HAP-1 (cell line): ENCODE data around the gene EPN1.
"Not testable (repeated sequence)": the region's sequence is repeated elsewhere in the genome, so short reads cannot be mapped to it uniquely, and the experiment has no call there.

ENCODE experiments used
- DNase-seq, 2 experiments: peaks; one replicate each; pipeline ENCODE4 v3.0.0-alpha.2; 2016 to 2020; ENCODE audit warnings: low spot score in 2 of 2
- H3K27me3 ChIP-seq: fragments of 250-450 bp; sonication (Bioruptor Pico); 2 replicates; pipeline ENCODE4 v1.5.1; 2020; ENCODE audit warnings: low read depth, mild to moderate bottlenecking, moderate library complexity
- H3K36me3 ChIP-seq: fragments of 250-450 bp; sonication (Bioruptor Pico); replicated peaks from 2 replicates; pipeline ENCODE4 v1.5.1; 2020; ENCODE audit warnings: mild to moderate bottlenecking
- H3K4me1 ChIP-seq: fragments of 250-450 bp; sonication (Bioruptor Pico); 2 replicates; pipeline ENCODE4 v1.5.1; 2020; ENCODE audit warnings: mild to moderate bottlenecking
- H3K4me3 ChIP-seq: fragments of 250-450 bp; sonication (Bioruptor Pico); 2 replicates; pipeline ENCODE4 v1.5.1; 2020; ENCODE audit warnings: mild to moderate bottlenecking, moderate library complexity
- H3K9me3 ChIP-seq: fragments of 250-450 bp; sonication (Bioruptor Pico); 2 replicates; pipeline ENCODE4 v1.5.1; 2020; ENCODE audit warnings: mild to moderate bottlenecking, moderate library complexity
- in situ Hi-C: fragments of 300-500 bp; cut with MboI; formaldehyde crosslinking; loops from 3 replicates; pipeline ENCODE4 v1.14.3; 2020; ENCODE audit warnings: low sequenced_read_pairs, inconsistent platforms, mixed read lengths

Gene EPN1

GRCh38 chr19:55702131-55702627, 27.2 kb downstream of the EPN1 start:
- H3K9me3 ChIP-seq = no peaks in the 10 kb centered on the region
- no peak for DNase-seq
- no peak overlapping the region for H3K4me3 ChIP-seq
- H3K36me3 ChIP-seq = peaks cover 4% of the 10 kb centered on the region
- in situ Hi-C loops = loop anchor here (25.0 kb wide), 1 partner anchor 635 kb away; no protein-coding TSS in a partner anchor
- H3K4me1 ChIP-seq = no peaks in the 10 kb centered on the region
- H3K27me3 ChIP-seq = no peaks in the 10 kb centered on the region

- in situ Hi-C loops = loop anchor here (25.0 kb wide), 1 partner anchor 633 kb away; no protein-coding TSS in a partner anchor
These were observed 28.8 kb downstream of the EPN1 start for GRCh38 chr19:55703790-55704215.

DNA sequence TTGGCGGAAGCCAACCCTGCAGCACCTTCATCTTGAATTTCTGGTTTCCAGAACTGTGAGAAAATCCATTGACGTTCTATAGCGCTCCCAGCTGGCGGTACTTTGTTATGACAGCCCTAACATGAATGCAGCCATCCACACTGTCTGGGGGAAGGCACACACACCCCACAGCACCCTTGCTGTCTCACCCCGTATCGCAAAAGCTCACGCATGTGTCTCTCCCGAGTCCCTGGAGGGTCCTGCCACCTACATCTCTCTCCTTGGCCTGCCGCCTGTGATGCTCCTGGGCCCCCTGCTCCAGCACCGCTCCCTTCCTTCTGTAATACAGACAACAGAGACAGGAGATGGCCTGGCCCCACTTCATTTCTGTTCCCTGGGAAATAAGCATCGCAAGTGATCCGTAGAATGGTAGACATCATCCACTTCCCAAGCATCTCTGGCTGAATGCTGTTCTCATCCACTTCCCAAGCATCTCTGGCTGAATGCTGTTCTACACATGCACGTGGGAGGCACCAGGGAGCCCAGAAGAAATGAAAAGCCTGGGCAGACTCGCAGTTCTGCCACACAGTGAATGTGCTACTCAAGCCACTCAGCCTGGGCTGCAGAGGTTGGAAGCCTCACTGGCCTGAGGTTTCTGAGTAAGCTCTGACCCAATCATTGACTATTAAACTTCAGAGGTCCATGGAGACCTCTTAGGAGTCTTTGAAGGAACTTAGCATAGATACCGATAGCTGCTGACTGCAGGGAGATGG, 29.6 kb downstream of the EPN1 start:
- in situ Hi-C loops = loop anchor here (25.0 kb wide), 1 partner anchor 633 kb away; no protein-coding TSS in a partner anchor
- no peaks in the 10 kb centered on the region for H3K4me1 ChIP-seq
- H3K36me3 ChIP-seq = peaks cover 4% of the 10 kb centered on the region
- no peak overlapping the region for H3K4me3 ChIP-seq
- H3K27me3 ChIP-seq = 0 out of 2 replicates have a peak, but pooled peaks cover 3% of the 10 kb centered on the region
- no peak for DNase-seq
- H3K9me3 ChIP-seq = no peaks in the 10 kb centered on the region

More at GRCh38 chr19:55703790-55704215, 28.8 kb downstream of the EPN1 start:
- DNase-seq = peak in 1 of 2 experiments; percentile 33
- no peaks in the 10 kb centered on the region for H3K27me3 ChIP-seq
- H3K9me3 ChIP-seq = no peaks in the 10 kb centered on the region
- no peaks in the 10 kb centered on the region for H3K4me1 ChIP-seq
- peaks cover 4% of the 10 kb centered on the region for H3K36me3 ChIP-seq
- no peak overlapping the region for H3K4me3 ChIP-seq

GRCh38 chr19:55705972-55706371, 30.9 kb downstream of the EPN1 start:
- Histone ChIP-seq H3K36me3 (no peaks in the 10 kb centered on the region), H3K4me1 (no peaks in the 10 kb centered on the region), H3K27me3 (0 out of 2 replicates have a peak, but pooled peaks cover 3% of the 10 kb centered on the region), H3K9me3 (no peaks in the 10 kb centered on the region), H3K4me3 (no peak overlapping the region)
- in situ Hi-C loops = loop anchor here (25.0 kb wide), 1 partner anchor 631 kb away; no protein-coding TSS in a partner anchor
- DNase-seq = no peak

GRCh38 chr19:55711719-55712118, 36.7 kb downstream of the EPN1 start:
- no peaks in the 10 kb centered on the region for H3K9me3 ChIP-seq
- no peak for DNase-seq
- H3K27me3 ChIP-seq = 0 out of 2 replicates have a peak, but pooled peaks cover 3% of the 10 kb centered on the region
- H3K4me1 ChIP-seq = no peaks in the 10 kb centered on the region
- H3K36me3 ChIP-seq = no peaks in the 10 kb centered on the region
- in situ Hi-C loops = loop anchor here (25.0 kb wide), 1 partner anchor 626 kb away; no protein-coding TSS in a partner anchor
- H3K4me3 ChIP-seq = no peak overlapping the region

- H3K9me3 ChIP-seq = no peaks in the 10 kb centered on the region
- H3K4me3 ChIP-seq = no peak overlapping the region
- 0 out of 2 replicates have a peak, but pooled peaks cover 3% of the 10 kb centered on the region for H3K27me3 ChIP-seq
- in situ Hi-C loops = loop anchor here (25.0 kb wide), 1 partner anchor 624 kb away; no protein-coding TSS in a partner anchor
- no peak for DNase-seq
- no peaks in the 10 kb centered on the region for H3K4me1 ChIP-seq
- no peaks in the 10 kb centered on the region for H3K36me3 ChIP-seq
These were observed 38.0 kb downstream of the EPN1 start for GRCh38 chr19:55712804-55713631.

GRCh38 chr19:55716531-55716930, 41.5 kb downstream of the EPN1 start:
- Histone ChIP-seq H3K4me3 (no peak overlapping the region), H3K27me3 (0 out of 2 replicates have a peak, but pooled peaks cover 3% of the 10 kb centered on the region), H3K9me3 (no peaks in the 10 kb centered on the region), H3K36me3 (no peaks in the 10 kb centered on the region), H3K4me1 (no peaks in the 10 kb centered on the region; the same call in 1 of the 2 replicates)
- in situ Hi-C loops = loop anchor here (25.0 kb wide), 1 partner anchor 621 kb away; no protein-coding TSS in a partner anchor
- DNase-seq = no peak

GRCh38 chr19:55717251-55717650, 42.2 kb downstream of the EPN1 start:
- Histone ChIP-seq H3K4me3 (no peak overlapping the region), H3K9me3 (no peaks in the 10 kb centered on the region; the same call in 1 of the 2 replicates), H3K27me3 (0 out of 2 replicates have a peak, but pooled peaks cover 3% of the 10 kb centered on the region), H3K36me3 (no peaks in the 10 kb centered on the region), H3K4me1 (no peaks in the 10 kb centered on the region; the same call in 1 of the 2 replicates)
- DNase-seq = no peak
- in situ Hi-C loops = loop anchor here (25.0 kb wide), 1 partner anchor 620 kb away; no protein-coding TSS in a partner anchor

DNA sequence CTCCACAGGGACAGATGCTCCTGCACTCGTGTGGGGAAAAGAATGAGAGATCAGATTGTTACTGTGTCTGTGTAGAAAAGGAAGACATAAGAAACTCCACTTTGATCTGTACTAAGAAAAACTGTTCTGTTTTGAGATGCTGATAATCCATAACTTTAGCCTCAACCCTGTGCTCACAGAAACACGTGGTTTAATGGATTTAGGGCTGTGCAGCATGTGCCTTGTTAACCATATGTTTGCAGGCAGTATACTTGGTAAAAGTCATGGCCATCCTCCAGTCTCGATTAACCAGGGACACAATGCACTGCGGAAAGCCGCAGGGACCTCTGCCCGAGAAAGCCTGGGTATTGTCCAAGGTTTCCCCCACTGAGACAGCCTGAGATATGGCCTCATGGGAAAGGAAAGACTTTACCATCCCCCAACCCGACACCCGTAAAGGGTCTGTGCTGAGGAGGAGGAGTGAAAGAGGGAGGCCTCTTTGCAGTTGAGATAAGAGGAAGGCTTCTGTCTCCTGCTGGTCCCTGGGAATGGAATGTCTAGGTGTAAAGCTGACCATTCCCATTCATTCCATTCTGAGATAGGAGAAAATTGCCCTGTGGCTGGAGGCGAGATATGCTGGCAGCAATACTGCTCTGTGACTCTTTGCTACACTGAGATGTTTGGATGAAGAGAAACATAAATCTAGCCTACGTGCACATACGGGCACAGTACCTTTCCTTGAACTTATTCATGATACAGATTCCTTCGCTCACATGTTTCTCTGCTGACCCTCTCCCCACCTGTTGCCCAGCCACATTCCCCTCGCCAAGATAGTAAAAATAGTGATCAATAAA, 43.1 kb downstream of the EPN1 start:
- H3K9me3 ChIP-seq, H3K27me3 ChIP-seq: not testable (repeated sequence)
- in situ Hi-C loops = loop anchor here (25.0 kb wide), 1 partner anchor 619 kb away; no protein-coding TSS in a partner anchor

GRCh38 chr19:55720214-55720746, 45.3 kb downstream of the EPN1 start:
- no peaks in the 10 kb centered on the region; the same call in 1 of the 2 replicates for H3K4me1 ChIP-seq
- in situ Hi-C loops = loop anchor here (25.0 kb wide), 1 partner anchor 617 kb away; no protein-coding TSS in a partner anchor
- H3K4me3 ChIP-seq = no peak overlapping the region
- H3K27me3 ChIP-seq = 0 out of 2 replicates have a peak, but pooled peaks cover 3% of the 10 kb centered on the region
- no peak for DNase-seq
- no peaks in the 10 kb centered on the region; the same call in 1 of the 2 replicates for H3K9me3 ChIP-seq
- no peaks in the 10 kb centered on the region for H3K36me3 ChIP-seq

More for the DNA sequence above, 43.1 kb downstream of the EPN1 start:
- not testable (repeated sequence) for H3K4me1 ChIP-seq, DNase-seq, H3K36me3 ChIP-seq, H3K4me3 ChIP-seq

DNA sequence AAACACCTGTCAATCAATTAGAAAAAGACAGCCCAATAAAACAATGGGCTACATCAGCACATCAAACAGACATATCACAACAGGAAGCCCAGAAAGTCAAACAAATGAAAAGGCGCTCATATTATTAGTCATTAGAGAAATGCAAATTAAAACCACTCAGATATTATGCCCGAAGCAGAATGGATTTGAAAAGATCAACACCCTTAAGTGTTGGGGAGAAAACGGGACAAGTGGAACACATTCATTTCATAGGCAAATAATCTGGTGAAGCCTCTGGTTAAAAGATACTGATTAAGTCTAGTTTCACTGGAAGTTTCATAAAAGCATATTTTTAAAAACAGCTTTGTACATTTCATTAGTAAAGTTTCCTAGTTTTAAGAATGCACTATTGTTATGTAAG, 45.8 kb downstream of the EPN1 start:
- DNase-seq = no peak
- in situ Hi-C loops = loop anchor here (25.0 kb wide), 1 partner anchor 616 kb away; no protein-coding TSS in a partner anchor

GRCh38 chr19:55723491-55723890, 48.5 kb downstream of the EPN1 start:
- Histone ChIP-seq H3K9me3 (no peaks in the 10 kb centered on the region; the same call in 1 of the 2 replicates), H3K4me1 (no peaks in the 10 kb centered on the region; the same call in 1 of the 2 replicates)
- in situ Hi-C loops = loop anchor here (25.0 kb wide), 1 partner anchor 614 kb away; no protein-coding TSS in a partner anchor

More for the DNA sequence above, 45.8 kb downstream of the EPN1 start:
- H3K9me3 ChIP-seq = no peaks in the 10 kb centered on the region; the same call in 1 of the 2 replicates
- no peak overlapping the region for H3K4me3 ChIP-seq
- H3K36me3 ChIP-seq = no peaks in the 10 kb centered on the region
- H3K27me3 ChIP-seq = 0 out of 2 replicates have a peak, but pooled peaks cover 3% of the 10 kb centered on the region
- H3K4me1 ChIP-seq = no peaks in the 10 kb centered on the region; the same call in 1 of the 2 replicates

More at GRCh38 chr19:55723491-55723890, 48.5 kb downstream of the EPN1 start:
- no peak for DNase-seq
- 0 out of 2 replicates have a peak, but pooled peaks cover 2% of the 10 kb centered on the region for H3K27me3 ChIP-seq
- no peak overlapping the region for H3K4me3 ChIP-seq
- no peaks in the 10 kb centered on the region for H3K36me3 ChIP-seq
